ENCODE results near the gene DNAJB7. TPM values are rescaled to one million over a fixed set of nuclear protein-coding genes. Genes with fewer than 3 reads are reported as not detected.

DNAJB7 gene
- total RNA-seq, 1 donor from 2014 or later, result not detected

GRCh38 chr22:40818747-40819598 is 42.9 kb downstream of the DNAJB7 start, which contains the start of gene SLC25A17:
Gene SLC25A17 (minus strand): TSS chr22:40819346. CDS start chr22:40819248, 98 bp downstream.
- Histone ChIP-seq H3K4me3 (ENCODE audit: insufficient read depth, low read depth, low read length) (peak within 1 kb of the TSS; percentile 97), H3K4me1 (ENCODE audit: insufficient read depth, low read length) (peaks cover 6% of the 10 kb centered on the region), H3K36me3 (ENCODE audit: insufficient read depth, low read length) (peaks cover 11% of the 10 kb centered on the region), H4K20me1 (ENCODE audit: insufficient read depth, low read length) (peaks cover 17% of the 10 kb centered on the region), H3K9me3 (ENCODE audit: insufficient read depth, low read depth, low read length) (no peaks in the 10 kb centered on the region), H3K9ac (ENCODE audit: low read length) (peak within 1 kb of the TSS; percentile 97), H3K79me2 (ENCODE audit: insufficient read depth, low read length) (peaks cover 45% of the 10 kb centered on the region), H3K27ac (ENCODE audit: low read depth, low read length) (peak within 1 kb of the TSS; percentile 70), H3K27me3 (ENCODE audit: insufficient read depth, low read length) (no peaks in the 10 kb centered on the region), H2AFZ (ENCODE audit: low read depth, low read length) (peak within 1 kb of the TSS; percentile 99), H3K4me2 (ENCODE audit: low read length) (peak within 1 kb of the TSS; percentile 98)
- H3K27ac Mint-ChIP-seq (ENCODE audit: unreplicated experiment), result peak within 1 kb of the TSS; percentile 93
- H3K4me3 Mint-ChIP-seq (ENCODE audit: unreplicated experiment), result peak within 1 kb of the TSS; percentile 98
- no peak for TF ChIP-seq EZH2 (IDR thresholded peaks at IDR 0.05; ENCODE audit: insufficient read depth, low read length)
- TF ChIP-seq, protein P1, sequence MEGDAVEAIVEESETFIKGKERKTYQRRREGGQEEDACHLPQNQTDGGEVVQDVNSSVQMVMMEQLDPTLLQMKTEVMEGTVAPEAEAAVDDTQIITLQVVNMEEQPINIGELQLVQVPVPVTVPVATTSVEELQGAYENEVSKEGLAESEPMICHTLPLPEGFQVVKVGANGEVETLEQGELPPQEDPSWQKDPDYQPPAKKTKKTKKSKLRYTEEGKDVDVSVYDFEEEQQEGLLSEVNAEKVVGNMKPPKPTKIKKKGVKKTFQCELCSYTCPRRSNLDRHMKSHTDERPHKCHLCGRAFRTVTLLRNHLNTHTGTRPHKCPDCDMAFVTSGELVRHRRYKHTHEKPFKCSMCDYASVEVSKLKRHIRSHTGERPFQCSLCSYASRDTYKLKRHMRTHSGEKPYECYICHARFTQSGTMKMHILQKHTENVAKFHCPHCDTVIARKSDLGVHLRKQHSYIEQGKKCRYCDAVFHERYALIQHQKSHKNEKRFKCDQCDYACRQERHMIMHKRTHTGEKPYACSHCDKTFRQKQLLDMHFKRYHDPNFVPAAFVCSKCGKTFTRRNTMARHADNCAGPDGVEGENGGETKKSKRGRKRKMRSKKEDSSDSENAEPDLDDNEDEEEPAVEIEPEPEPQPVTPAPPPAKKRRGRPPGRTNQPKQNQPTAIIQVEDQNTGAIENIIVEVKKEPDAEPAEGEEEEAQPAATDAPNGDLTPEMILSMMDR (IDR thresholded peaks at IDR 0.05; ENCODE audit: insufficient read depth, low read depth, low read length), result no peak
- peaks cover 12% of the 10 kb centered on the region for H3K4me1 Mint-ChIP-seq (ENCODE audit: low read depth, unreplicated experiment)
- no peaks in the 10 kb centered on the region for H3K9me3 Mint-ChIP-seq (ENCODE audit: unreplicated experiment)
- no peaks in the 10 kb centered on the region for H3K27me3 Mint-ChIP-seq (ENCODE audit: low read depth, unreplicated experiment)
- FAIRE-seq (no peak), DNase-seq (ENCODE audit: low read depth) (peak; percentile 59)
- H3K36me3 Mint-ChIP-seq (ENCODE audit: low read depth, unreplicated experiment), result peaks cover 3% of the 10 kb centered on the region

GRCh38 chr22:40818192-40818746 is 43.6 kb downstream of the DNAJB7 start:
- Histone ChIP-seq H3K27ac (ENCODE audit: low read depth, low read length) (no peak overlapping the region), H3K4me2 (ENCODE audit: low read length) (peak overlapping the region; percentile 98), H4K20me1 (ENCODE audit: insufficient read depth, low read length) (peaks cover 21% of the 10 kb centered on the region), H2AFZ (ENCODE audit: low read depth, low read length) (peak overlapping the region; percentile 99), H3K36me3 (ENCODE audit: insufficient read depth, low read length) (peaks cover 5% of the 10 kb centered on the region), H3K27me3 (ENCODE audit: insufficient read depth, low read length) (no peaks in the 10 kb centered on the region), H3K79me2 (ENCODE audit: insufficient read depth, low read length) (peaks cover 51% of the 10 kb centered on the region), H3K4me1 (ENCODE audit: insufficient read depth, low read length) (peaks cover 6% of the 10 kb centered on the region), H3K4me3 (ENCODE audit: insufficient read depth, low read depth, low read length) (peak overlapping the region; percentile 97), H3K9ac (ENCODE audit: low read length) (peak overlapping the region; percentile 97), H3K9me3 (ENCODE audit: insufficient read depth, low read depth, low read length) (no peaks in the 10 kb centered on the region)
- no peaks in the 10 kb centered on the region for H3K9me3 Mint-ChIP-seq (ENCODE audit: unreplicated experiment)
- TF ChIP-seq EZH2 (IDR thresholded peaks at IDR 0.05; ENCODE audit: insufficient read depth, low read length), result no peak
- TF ChIP-seq, protein P1 (IDR thresholded peaks at IDR 0.05; ENCODE audit: insufficient read depth, low read depth, low read length), result no peak
- H3K27ac Mint-ChIP-seq (ENCODE audit: unreplicated experiment), result peak overlapping the region; percentile 93
- peaks cover 3% of the 10 kb centered on the region for H3K36me3 Mint-ChIP-seq (ENCODE audit: low read depth, unreplicated experiment)
- H3K4me3 Mint-ChIP-seq (ENCODE audit: unreplicated experiment), result peak overlapping the region; percentile 98
- H3K4me1 Mint-ChIP-seq (ENCODE audit: low read depth, unreplicated experiment), result peaks cover 12% of the 10 kb centered on the region
- FAIRE-seq, result no peak
- DNase-seq (ENCODE audit: low read depth), result no peak
- no peaks in the 10 kb centered on the region for H3K27me3 Mint-ChIP-seq (ENCODE audit: low read depth, unreplicated experiment)
